Gastrocnemius medialis (tissue), 4 donors: Measurements from ENCODE around the gene DCDC1.

Experiments
- CTCF ChIP-seq, 5 experiments: fragments of 450-650 bp in 3 of 5; fragments of 200-600 bp in 2 of 5; sonication (generic) in 2 of 5; IDR thresholded peaks in 4 of 5; conservative IDR thresholded peaks in 1 of 5; 1 replicate in 4 of 5; 2 replicates in 1 of 5; pipeline ENCODE4 v1.5.1; 2016 to 2019; ENCODE audit warnings: antibody characterized with exemption in 5 of 5, mild to moderate bottlenecking in 3 of 5, moderate library complexity in 3 of 5
- POLR2A ChIP-seq, 2 donors: fragments of 450-650 bp; IDR thresholded peaks; one replicate each; pipeline ENCODE4 v1.6.1; 2017; ENCODE audit warnings: antibody characterized with exemption in 2 of 2, mild to moderate bottlenecking in 2 of 2, moderate library complexity in 2 of 2

GRCh38 chr11:31366795-31367194 lies 2.7 kb downstream of the DCDC1 start:
- no peak for TF ChIP-seq CTCF (IDR thresholded peaks at IDR 0.05 in 4 of 5, conservative IDR thresholded peaks at IDR 0.05 in 1 of 5)
- TF ChIP-seq POLR2A (IDR thresholded peaks at IDR 0.05), result no peak
